NCI-H446 treated with DMSO at 0.1 percent for 48 hours (cell line): ENCODE results near the gene RNF14.
"Not testable (repeated sequence)": the region's sequence is repeated elsewhere in the genome, so short reads cannot be mapped to it uniquely, and the experiment has no call there.

ENCODE experiments used
- DNase-seq: peaks from one replicate; lab custom pipeline; 2025; lab: John Stamatoyannopoulos, UW

RNF14 gene

GRCh38 chr5:141968914-141969608 is at the start of gene RNF14:
Gene RNF14 (plus strand): TSS chr5:141969105. CDS start chr5:141973589, 4,484 bp downstream.
- peak; percentile 64 for DNase-seq

DNA sequence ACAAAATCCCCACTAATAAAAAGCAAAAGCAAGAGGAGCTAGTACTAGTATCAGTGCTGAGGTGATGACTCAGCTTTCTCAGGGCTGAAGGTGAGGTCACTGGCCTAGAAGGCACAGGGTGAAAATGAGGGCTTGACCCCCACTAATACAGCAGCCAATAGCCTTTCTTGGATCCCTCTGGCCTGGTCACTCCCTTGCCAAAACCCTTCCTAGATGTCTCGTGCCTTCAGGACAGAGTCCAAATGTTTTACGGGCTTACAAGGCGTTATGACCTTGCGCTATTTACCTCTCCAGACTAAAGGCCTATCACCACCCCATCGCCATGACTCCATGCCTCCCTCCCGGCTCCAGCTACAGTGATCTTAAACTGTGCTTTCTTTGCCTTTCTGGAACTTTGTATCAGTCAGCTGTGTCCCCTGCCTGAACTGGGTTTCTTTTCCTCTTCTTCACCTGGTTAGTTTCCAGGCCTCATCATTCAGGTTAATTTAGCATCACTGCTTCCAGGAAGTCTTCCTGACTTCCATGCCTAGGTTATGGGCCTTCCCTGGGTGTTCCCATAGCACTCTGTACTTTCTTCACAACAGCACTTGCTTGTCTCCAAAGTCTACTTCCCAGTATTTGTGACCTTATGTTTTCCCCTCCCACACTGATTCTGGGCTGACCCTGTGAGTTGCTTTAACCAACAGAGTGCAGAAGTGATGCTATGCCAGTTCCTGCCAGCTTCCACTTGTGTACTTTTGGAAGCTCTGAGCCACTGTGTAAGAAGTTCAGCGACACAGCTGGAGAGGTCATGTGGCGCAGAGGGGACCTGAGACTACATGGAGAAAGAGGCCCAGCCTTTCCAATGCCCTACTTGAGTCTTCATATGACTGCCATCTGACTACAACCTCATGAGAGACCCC is 49.4 kb upstream of the RNF14 start:
- DNase-seq = no peak

DNA sequence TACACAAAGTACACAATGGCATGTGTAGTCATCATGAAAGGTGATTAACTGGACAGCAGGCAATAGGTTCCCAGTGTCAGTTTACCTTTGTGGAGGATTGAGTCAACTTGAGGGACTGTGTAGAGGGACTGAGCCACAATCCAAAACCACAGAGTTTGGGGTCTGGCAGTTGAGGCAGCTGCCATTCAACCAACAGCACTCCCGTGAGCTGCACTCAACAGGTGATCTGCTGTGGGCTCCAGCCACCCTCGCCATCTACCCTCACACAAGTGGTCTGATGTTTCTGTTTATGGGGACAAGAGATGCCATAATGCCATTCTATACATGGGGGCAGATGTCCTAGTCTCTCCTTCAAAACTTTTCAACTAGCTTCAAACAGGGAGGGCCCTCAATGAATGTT is 48.1 kb upstream of the RNF14 start:
- no peak for DNase-seq

GRCh38 chr5:141922827-141923447 is 46.0 kb upstream of the RNF14 start:
- not testable (repeated sequence) for DNase-seq

- DNase-seq = peak; percentile 86
These were observed 45.2 kb upstream of the RNF14 start, which contains the start of gene DELE1 for GRCh38 chr5:141923448-141924313. Gene DELE1 (plus strand): TSS chr5:141923871. CDS start chr5:141923942, 71 bp downstream.

DNA sequence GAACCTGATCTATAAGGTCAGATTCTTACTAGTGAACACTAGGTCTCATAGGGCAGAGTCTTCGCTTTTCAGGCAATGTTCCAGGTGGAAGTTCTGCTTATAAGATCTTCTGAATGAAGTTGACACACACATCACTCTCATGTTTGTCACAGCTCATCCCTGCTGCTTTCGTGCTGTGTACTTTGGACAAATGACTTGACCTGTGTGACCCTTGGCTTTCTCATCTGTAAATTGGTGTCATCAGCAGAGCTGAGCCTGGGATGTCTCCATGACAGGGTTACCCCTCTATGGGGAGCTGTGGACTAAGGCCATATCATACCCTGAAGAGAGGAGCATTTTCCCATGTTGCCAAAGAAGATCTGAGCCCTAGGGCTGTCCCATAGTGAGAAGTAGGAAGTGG is 42.5 kb upstream of the RNF14 start:
- DNase-seq = no peak

DNA sequence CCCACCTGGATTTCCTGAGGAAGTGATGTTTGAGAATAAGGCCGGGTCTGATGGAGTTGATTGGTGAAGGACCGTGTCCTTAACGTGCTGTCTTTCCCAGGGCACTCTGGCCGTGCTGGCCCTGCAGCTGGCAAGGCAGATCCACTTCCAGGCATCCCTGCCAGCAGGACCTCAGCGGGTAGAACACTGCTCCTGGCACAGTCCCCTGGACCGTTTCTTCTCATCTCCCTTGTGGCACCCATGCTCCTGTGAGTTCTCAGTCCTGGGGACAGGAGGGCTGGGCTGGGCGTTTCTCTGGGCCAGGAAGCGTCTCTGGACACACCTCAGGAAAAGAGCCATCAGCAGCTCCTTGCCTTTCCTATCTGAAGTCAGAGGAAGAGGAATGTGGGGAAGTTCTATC is 40.9 kb upstream of the RNF14 start:
- no peak for DNase-seq

- DNase-seq = no peak
These were observed 39.4 kb upstream of the RNF14 start for GRCh38 chr5:141929398-141930058.

DNA sequence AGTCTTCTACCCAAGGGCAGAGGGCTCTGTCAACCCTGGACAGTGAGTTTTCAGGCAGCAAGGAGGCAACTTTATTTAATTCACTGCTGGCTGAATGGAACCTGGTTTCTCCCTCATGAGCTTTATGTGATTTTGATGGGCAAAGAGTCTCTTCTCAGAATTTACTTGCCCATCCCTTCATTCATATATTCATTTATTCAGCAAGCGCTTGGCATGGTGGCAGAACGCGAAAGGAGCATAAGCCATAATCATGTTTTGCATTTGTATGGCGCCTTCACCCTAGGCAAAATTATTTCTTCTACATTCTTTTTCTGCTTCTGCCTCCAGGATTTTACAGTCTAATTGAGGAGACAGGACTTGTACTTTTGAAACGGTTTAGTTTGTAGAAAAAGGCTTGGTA is 37.2 kb upstream of the RNF14 start:
- DNase-seq = no peak

DNA sequence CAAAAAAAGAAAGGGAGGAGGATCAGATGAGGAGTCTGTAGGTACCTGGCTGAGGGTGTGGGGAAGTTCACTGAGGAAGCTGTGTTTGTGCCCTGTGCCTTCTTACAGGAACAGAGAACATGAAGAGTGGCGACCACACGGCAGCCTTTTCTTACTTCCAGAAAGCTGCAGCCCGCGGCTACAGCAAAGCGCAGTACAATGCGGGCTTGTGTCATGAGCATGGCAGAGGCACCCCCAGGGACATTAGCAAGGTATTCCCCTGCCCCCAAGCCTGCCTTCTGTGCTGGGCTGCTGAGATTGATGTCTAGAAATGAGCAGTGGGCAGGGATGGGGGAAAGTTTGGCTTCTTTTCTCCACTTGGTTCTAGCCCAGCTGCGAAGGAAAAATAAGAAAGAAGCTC is 35.8 kb upstream of the RNF14 start:
- DNase-seq = no peak

GRCh38 chr5:141934099-141934844 is 34.6 kb upstream of the RNF14 start:
- DNase-seq = no peak

GRCh38 chr5:141935538-141935937 is 33.4 kb upstream of the RNF14 start:
- no peak for DNase-seq

GRCh38 chr5:141940695-141941271 is 28.1 kb upstream of the RNF14 start:
- DNase-seq = no peak

DNA sequence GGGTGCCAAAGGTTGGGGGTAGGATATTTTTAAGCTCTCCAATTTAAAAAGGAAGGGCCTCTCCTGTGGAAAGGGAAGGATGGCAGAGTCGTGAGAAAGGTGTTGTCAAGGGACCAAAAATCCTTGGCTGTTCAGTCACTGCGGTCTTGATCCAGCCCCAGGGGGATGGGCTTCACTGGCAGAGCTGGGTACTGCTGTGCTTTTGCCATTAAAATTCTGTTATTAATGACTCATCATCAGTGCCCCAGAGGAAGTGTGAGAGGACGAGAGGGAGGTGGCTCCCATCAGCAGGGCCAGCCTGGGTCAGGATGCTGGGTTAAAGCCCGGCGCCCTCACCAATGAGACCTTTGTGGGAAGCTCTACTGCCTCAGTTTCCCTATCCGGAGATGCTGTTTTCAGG is 27.6 kb upstream of the RNF14 start:
- DNase-seq = no peak

- DNase-seq = no peak
These were observed 27.1 kb upstream of the RNF14 start for GRCh38 chr5:141941779-141942178.

DNA sequence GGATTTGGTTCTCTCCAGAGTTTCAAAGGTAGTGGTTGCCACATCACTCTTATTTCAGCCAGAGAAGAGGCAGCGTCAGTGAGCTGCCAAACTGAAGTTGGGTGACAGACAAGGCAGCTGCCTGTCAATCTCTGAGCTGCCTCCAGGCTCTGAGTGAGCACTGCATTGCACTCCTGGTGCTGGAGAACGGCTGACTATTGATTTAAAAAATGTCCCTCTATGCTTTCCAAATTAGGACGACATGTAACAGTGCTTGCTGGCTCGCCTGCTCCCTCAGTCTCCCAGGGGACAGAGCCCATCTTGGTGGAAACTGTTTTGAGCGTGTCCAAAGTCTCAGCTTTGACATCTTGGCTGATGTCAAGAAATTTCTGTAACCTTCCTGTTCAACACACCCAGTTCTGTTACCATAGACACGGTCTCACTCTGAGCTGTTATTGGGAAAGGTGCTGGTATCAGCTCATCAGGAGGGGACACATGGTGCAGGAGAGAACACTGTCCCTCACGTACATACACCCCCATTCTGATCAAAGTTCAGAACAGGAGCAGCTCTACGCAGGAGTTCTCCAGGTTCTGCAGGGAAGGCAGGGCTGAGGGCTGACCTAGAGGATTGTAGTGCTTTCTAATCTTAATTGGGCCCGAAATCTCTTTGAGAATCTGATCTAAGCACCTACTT is 26.6 kb upstream of the RNF14 start:
- DNase-seq = no peak

DNA sequence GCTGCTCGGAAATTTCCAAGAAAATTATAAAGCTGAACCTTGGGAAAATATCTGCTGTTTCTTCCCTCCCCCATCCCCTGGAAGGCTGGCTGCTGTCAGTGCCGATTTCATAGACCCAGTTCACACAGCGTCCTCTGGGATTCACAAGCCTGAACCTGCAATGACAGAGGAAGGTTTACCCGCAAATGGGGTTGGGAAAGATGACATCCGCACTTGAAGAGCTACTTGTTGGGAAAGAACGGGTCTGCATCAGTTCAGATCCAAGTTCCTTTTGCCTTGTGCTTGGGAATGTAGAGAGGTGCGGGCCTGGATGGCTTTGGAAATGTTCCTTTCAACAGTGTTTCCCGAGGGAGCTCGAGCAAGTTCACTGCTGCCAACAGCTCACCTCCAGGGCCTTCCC is 24.8 kb upstream of the RNF14 start:
- no peak for DNase-seq

DNA sequence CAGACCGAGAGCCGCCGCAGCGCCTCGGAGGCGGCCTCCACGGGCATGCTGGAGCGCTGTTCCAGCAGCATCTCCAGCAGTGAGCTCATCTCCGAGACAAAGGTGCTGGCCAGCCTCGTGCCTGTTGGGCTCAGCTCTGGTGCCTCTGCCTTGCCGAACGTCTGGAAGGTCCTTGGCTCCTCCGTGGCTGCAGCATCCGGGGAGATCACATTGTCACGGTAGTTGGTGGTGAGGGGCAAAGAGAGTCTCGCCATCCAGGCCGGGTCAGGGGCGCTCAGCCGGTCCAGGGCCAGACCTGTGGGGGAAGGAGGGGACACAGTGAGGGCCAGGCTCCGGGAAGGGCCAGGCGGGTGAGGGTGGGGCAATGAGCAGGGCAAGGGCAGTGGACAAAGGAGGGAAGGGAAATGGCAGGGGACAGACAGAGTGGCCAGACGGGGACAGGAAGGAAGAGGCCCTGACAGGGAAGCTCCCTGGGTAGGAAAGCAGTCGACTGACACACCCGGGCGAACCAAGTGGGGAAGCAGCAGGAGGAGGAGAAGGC is 23.3 kb upstream of the RNF14 start:
- no peak for DNase-seq

DNA sequence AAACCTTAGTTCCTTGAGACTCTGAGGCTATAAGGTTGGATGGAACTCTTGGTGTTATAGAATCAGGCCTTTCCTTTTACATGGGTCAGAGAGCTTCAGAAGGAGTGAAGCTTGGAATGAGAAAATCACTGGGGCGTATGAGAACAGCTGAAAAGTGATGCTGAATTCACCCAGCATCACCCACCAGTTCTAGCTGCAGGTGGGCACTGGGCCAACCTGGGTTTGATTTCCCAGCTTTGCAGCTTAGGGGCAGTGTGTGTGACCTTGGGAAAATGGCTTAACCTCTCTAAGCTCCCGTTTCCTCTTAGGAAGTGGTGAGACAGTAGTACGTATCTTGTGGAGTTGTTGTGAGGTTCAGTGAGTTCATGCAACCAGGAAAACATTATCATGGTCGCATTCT is 21.6 kb upstream of the RNF14 start:
- no peak for DNase-seq
